Measurements from ENCODE around the gene ABCE1.

Gene ABCE1

GRCh38 chr4:145097821-145098674, at the start of gene ABCE1, which contains the start of gene ANAPC10:
Gene ABCE1, plus strand, starts transcription at chr4:145098311. Its CDS starts 6,102 bp downstream, at chr4:145104413.
Gene ANAPC10, minus strand, starts transcription at chr4:145098196. Its CDS starts 2,097 bp downstream, at chr4:145096099.
- peak; percentile 95 for DNase-seq

GRCh38 chr4:145048817-145049216, 49.3 kb upstream of the ABCE1 start:
- DNase-seq, result no peak

DNA sequence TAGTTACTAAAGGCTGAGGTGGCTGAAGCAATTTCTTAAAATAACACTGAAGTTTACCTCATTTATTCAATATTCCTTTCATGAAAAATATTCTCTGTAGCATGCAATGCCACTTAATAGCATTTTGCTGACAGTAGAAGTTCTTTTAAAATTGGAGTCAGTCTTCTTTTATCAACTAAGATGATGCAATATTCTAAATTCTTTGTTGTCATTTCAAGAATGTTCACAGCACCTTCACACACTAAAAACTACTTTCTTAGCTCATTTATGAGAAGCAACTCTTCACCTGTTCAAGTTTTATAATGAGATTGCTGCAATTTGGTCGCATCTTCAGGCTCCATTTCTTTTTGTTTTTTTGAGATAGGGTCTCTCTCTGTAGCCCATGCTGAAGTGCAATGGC, 48.9 kb upstream of the ABCE1 start:
- no peak for DNase-seq

DNA sequence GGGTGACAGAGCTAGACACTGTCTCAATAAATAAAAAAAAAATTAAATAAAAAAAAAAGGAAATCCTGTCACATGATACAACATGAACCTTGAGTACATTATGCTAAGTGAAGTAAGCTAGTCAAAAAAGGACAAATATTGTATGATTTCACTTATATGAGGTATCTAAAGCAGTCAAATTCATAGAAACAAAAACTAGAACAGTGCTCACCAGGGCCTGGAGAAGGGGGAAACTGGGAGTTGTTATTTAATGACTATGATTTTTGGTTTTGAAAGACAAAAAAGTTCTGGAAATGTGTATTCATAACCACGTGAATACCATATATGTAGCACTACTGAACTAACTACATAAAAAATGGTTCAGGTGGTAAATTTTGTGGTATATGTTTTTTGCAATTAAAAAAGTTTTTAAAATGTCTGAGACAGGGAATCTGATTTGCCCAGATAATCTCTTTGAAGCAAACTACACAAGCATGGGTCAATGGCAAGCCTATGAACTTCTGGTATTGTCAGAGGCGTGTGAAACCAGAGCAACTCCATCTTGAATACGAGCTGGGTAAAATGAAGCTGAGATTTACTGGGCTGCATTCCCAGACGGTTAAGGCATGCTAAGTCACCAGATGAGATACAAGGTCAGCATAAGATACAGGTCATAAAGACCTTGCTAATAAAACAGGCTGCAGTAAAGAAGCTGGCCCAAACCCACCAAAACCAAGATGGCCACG, 42.4 kb upstream of the ABCE1 start:
- DNase-seq, result no peak

- no peak for DNase-seq
Observed at GRCh38 chr4:145056325-145057130, 41.6 kb upstream of the ABCE1 start.

DNA sequence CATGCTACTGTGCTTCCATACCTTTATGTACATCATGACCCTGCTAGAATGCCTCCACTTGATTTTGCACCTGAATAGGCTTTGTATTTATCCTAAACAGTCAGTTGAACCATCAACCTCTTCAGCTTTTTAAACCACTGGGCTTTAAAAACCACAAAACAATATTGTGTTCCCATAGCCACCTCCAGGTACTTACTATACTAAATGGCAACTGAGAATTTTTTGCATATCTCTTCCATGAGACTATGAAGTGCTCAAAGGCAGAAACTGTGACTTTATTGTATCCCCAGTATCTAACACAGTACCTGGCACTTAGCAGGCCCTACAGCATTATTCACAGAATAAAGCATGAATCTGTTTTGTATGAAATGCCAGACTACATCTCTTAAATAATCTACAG, 39.9 kb upstream of the ABCE1 start:
- no peak for DNase-seq

- peak; percentile 49 for DNase-seq
Observed at GRCh38 chr4:145061318-145061920, 36.7 kb upstream of the ABCE1 start.

GRCh38 chr4:145066063-145066501, 32.0 kb upstream of the ABCE1 start:
- no peak for DNase-seq

GRCh38 chr4:145069361-145069760, 28.8 kb upstream of the ABCE1 start:
- no peak for DNase-seq

DNA sequence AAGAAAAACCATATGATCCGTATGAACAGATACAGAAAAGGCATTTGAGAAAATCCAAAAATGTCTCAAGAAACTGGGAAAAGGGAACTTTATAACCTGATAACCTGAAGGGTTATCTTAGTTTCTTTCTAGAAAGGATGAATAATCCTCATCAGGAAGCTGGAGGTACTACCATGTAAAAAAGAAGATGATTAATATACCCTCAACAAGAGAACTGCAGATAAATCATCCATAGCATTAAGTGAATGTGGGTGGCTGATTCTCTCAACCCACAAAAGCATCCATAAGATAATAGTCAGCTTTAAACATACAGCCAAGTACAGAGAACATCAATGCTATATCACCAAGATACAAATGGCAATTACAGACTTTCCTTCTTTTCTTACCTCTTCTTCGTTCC, 26.6 kb upstream of the ABCE1 start:
- DNase-seq, result no peak

- DNase-seq, result no peak
Observed at GRCh38 chr4:145075742-145076468, 22.2 kb upstream of the ABCE1 start.

- DNase-seq, result no peak
Observed at GRCh38 chr4:145076469-145076855, 21.6 kb upstream of the ABCE1 start.

- no peak for DNase-seq
Observed at GRCh38 chr4:145081756-145082155, 16.4 kb upstream of the ABCE1 start.

- DNase-seq, result no peak
Observed at GRCh38 chr4:145083891-145084605, 14.1 kb upstream of the ABCE1 start.

- DNase-seq, result no peak
Observed at GRCh38 chr4:145090380-145090779, 7.7 kb upstream of the ABCE1 start.

- DNase-seq, result no peak
Observed at GRCh38 chr4:145093638-145094037, 4.5 kb upstream of the ABCE1 start.

DNA sequence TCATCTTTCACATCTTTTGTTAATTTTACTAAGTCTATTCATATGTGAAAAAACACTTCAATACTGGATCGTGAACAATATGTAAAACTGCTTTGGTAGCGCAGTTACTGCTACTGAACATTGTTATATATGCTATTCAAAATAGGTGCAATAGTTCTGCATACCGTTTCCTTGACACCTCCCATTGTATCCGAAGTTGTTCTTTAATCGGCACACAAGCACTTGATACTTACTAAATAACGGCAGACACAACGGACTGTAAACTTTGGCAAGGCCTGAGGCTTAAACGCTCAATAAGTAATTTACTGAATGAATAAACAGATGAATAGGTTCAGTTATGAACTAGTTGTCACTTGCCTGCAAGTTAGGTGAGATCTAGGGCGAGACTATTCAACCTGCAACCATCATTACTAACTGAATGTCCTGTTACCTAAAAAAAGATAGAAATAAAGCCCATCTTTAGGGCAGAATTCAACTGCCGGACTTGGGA, 735 bp upstream of the ABCE1 start:
- DNase-seq, result no peak

DNA sequence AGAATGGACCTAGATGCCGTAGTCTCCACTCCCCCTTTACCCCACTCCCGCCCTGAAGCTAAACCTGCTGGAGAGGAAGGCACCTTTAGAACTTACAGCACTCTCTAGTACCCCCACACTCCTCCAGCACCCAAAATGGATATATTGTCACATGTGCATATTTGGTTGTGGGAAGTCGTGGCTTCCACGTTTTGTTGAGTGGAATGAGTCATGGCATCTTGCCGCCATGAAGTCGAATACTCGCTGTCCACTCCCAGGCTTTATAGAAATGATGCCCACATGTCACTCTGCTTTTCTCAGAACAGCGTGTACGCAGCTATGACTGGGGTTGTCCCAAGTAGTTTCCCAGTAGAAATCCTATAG, 545 bp downstream of the ABCE1 start:
- DNase-seq, result peak; percentile 44

GRCh38 chr4:145099653-145100052, 1.5 kb downstream of the ABCE1 start:
- peak; percentile 21 for DNase-seq

GRCh38 chr4:145101091-145101490, 3.0 kb downstream of the ABCE1 start:
- DNase-seq, result no peak

- DNase-seq, result no peak
Observed at GRCh38 chr4:145102619-145103018, 4.5 kb downstream of the ABCE1 start.

All from midbrain (tissue), 1 donor.